ENCODE results near the gene TENT4A. TPM values are rescaled to one million over a fixed set of nuclear protein-coding genes. Genes with fewer than 3 reads are reported as not detected.

The TENT4A gene
- total and polyA plus RNA-seq, 10 of the 15 experiments (the other 5 are each of a cell fraction or from before 2014, with no cell fraction given): 1.4 to 30.6 (median 12.5) TPM

GRCh38 chr5:6752782-6753181 lies 39.5 kb downstream of the TENT4A start:
- H3K36me3 ChIP-seq (ENCODE audit: control insufficient read depth in 2 of 2, insufficient read depth in 2 of 2, low read length in 1 of 2): peaks cover 51 to 56% of the 10 kb centered on the region in 2 experiments
- no peak for ATAC-seq

More at GRCh38 chr5:6752782-6753181, 39.5 kb downstream of the TENT4A start:
- no peaks in the 10 kb centered on the region for H3K4me1 ChIP-seq (ENCODE audit: control insufficient read depth, insufficient read depth, low read length)
- H3K9ac ChIP-seq (ENCODE audit: control insufficient read depth, insufficient read depth, low read length): no peak overlapping the region
- no peak overlapping the region for H3K4me3 ChIP-seq
- intact Hi-C loops (cut with micrococcal nuclease; ENCODE audit: unreplicated experiment): no loop called here
- TF ChIP-seq BCL3 (IDR thresholded peaks at IDR 0.05; ENCODE audit: borderline replicate concordance, insufficient read depth, low read depth, low read length, poor library complexity, severe bottlenecking): no peak
- no peak for TF ChIP-seq CTCF (IDR thresholded peaks at IDR 0.05 in 2 of 3, conservative IDR thresholded peaks at IDR 0.05 in 1 of 3; ENCODE audit: control insufficient read depth in 2 of 3, extremely low read depth in 1 of 3, insufficient read depth in 1 of 3, low read depth in 3 of 3, low read length in 3 of 3)
- no peak for TF ChIP-seq CEBPB (IDR thresholded peaks at IDR 0.05; ENCODE audit: borderline replicate concordance in 1 of 2, low read depth in 2 of 2, low read length in 2 of 2)
- TF ChIP-seq E4F1 (IDR thresholded peaks at IDR 0.05; ENCODE audit: borderline replicate concordance, partially characterized antibody): no peak
- TF ChIP-seq REST (IDR thresholded peaks at IDR 0.05; ENCODE audit: low read depth, low read length): no peak
- no peak for TF ChIP-seq EZH2 (IDR thresholded peaks at IDR 0.05; ENCODE audit: borderline replicate concordance, control insufficient read depth, low read depth, low read length)
- no peak for TF ChIP-seq SMAD5 (IDR thresholded peaks at IDR 0.05; ENCODE audit: low read depth)
- no peak for TF ChIP-seq IKZF1 (conservative IDR thresholded peaks at IDR 0.05)
- TF ChIP-seq ZNF622 (IDR thresholded peaks at IDR 0.05): no peak
- H3K79me2 ChIP-seq (ENCODE audit: control insufficient read depth, insufficient read depth, low read length): peaks cover 2% of the 10 kb centered on the region
- no TSS peak for BruUV-seq (replicated peaks)
- H3K9me3 ChIP-seq (replicated peaks; ENCODE audit: control insufficient read depth, insufficient read depth, low read length): no peaks in the 10 kb centered on the region
- no peak overlapping the region for H3K27ac ChIP-seq (ENCODE audit: control insufficient read depth, insufficient read depth)
- no peak for FAIRE-seq
- SMC1A ChIA-PET (ENCODE audit: uncharacterized antibody, unreplicated experiment): interaction anchor here (1.1 to 1.3 kb wide), 2 partner anchors 9 to 128 kb away, joined by 3 read pairs; no protein-coding TSS in a partner anchor
- RAD21 ChIA-PET (ENCODE audit: unreplicated experiment): no interaction called here
- no peak for DNase-seq (ENCODE audit: low read depth, low spot score)
- POLR2A ChIA-PET: no interaction called here
- in situ Hi-C loops (cut with MboI): no loop called here
- H3K4me2 ChIP-seq (ENCODE audit: control insufficient read depth, insufficient read depth): no peak overlapping the region
- 98% methylated on average over 11 of the region's 11 CpGs for WGBS (ENCODE audit: insufficient coverage, insufficient replicate concordance, low lambda C conversion rate, missing lambda C conversion rate)
- H4K20me1 ChIP-seq (ENCODE audit: control insufficient read depth, insufficient read depth): peaks cover 5% of the 10 kb centered on the region; the same call in 1 of the 2 replicates
- CTCF ChIA-PET: no interaction called here
- H3K27me3 ChIP-seq (replicated peaks in 1 of 2; ENCODE audit: control insufficient read depth in 2 of 2, insufficient read depth in 2 of 2, low read length in 1 of 2): no peaks in the 10 kb centered on the region
- H2AFZ ChIP-seq (ENCODE audit: control insufficient read depth, low read depth, low read length): no peak overlapping the region
